Left lung (tissue), 10 donors: ENCODE data around the gene KSR1. TPM values are rescaled to one million over a fixed set of nuclear protein-coding genes. Genes with fewer than 3 reads are reported as not detected.
"Not testable (repeated sequence)": the region's sequence is repeated elsewhere in the genome, so short reads cannot be mapped to it uniquely, and the experiment has no call there.

ENCODE experiments used
- ATAC-seq: fragments of 200-7000 bp; cut with Tn5 transposase; one replicate; pipeline ENCODE4 v1.9.1; 2020; ENCODE audit warnings: moderate library complexity
- DNase-seq, 4 donors: peaks; one replicate each; pipeline ENCODE4 v3.0.0-alpha.2; 2013 to 2020
- H3K27ac ChIP-seq, 2 donors: fragments of 200-600 bp; sonication (generic) in 1 of 2; one replicate each; pipeline versions ENCODE4 v1.5.0 to v1.8.0; 2020 to 2021
- H3K27me3 ChIP-seq, 2 donors: fragments of 200-600 bp; sonication (generic) in 1 of 2; one replicate each; pipeline versions ENCODE4 v1.5.0 to v1.8.0; 2020 to 2021
- H3K36me3 ChIP-seq, 2 donors: fragments of 200-600 bp; sonication (generic) in 1 of 2; one replicate each; pipeline versions ENCODE4 v1.5.0 to v1.8.0; 2020 to 2021
- H3K4me1 ChIP-seq, 2 donors: fragments of 200-600 bp; one replicate each; pipeline ENCODE4 v1.8.0; 2021
- H3K4me3 ChIP-seq, 2 donors: fragments of 200-600 bp; sonication (generic) in 1 of 2; one replicate each; pipeline versions ENCODE4 v1.5.0 to v1.8.0; 2020 to 2021; ENCODE audit warnings: mild to moderate bottlenecking in 1 of 2
- H3K9me3 ChIP-seq, 2 donors: fragments of 200-600 bp; sonication (generic) in 1 of 2; one replicate each; pipeline versions ENCODE4 v1.5.0 to v1.8.0; 2020 to 2021
- intact Hi-C, 2 donors: fragments of 100-400 bp; cut with DNase I; formaldehyde crosslinking; loops; one replicate each; pipeline versions ENCODE4 v1.11.2 to v1.14.2; 2022
- polyA plus RNA-seq, 6 donors: library from polyadenylated mRNA; unstranded; fragments of 120-200 nt; gene quantifications; one replicate each; pipeline ENCODE4 v1.2.1, GENCODE V29; 2013; ENCODE audit not compliant: insufficient read length in 6 of 6
- total RNA-seq, 2 donors: library from RNA; stranded (reverse); fragmentation: NEBNext Ultra II Directional; extraction: Animal tissue kit (Norgen Biotek cat#: 25700); gene quantifications; one replicate each; pipeline ENCODE4 v1.2.1, GENCODE V29; 2021
- TF ChIP-seq, protein P1 (sequence below), 2 donors: fragments of 200-600 bp; sonication (generic) in 1 of 2; IDR thresholded peaks; one replicate each; pipeline versions ENCODE4 v1.5.0 to v1.8.0; 2021; ENCODE audit warnings: antibody characterized with exemption in 2 of 2
- donor health status: DM: no; HTN: yes; CAD: no.
- donor health status: DM: no; HTN: no; CAD: no.

The KSR1 gene
- total and polyA plus RNA-seq, 8 donors: 35.0 to 70.0 (median 62.5) TPM

DNA sequence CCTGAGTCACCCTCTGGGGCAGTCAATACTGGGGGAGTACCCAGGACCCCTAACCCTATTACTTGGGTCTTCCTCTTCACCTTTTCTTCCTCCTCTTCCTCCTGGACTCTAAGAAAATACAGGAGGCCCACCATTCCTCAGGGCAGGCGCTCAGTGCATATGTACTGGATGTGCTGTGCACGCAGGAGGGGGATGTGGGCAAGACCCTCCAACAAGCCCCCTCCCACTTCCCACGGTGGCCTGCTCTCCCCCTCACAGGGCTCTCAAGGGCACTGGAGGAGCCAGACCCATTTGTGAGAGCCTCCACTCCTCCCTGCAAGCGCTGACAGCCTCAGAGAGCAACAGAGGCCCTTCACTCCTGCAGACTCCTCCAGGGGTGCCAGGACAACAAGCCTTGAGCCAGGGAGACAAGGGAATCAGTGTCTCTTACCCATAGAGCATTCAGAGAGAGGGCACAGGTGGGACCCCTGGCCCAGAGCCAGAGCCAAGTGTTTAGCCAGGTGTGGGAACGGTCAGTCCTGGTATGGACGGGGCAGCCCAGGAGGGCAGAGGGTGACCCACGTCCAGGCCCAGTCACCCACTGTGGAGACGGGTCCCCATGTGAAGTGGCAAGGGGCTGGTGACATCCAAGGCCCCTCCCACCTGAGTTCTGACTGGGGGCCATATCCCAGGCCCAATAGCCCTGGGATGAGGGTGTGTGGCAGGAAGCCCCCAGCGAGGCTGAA is 27.3 kb upstream of the KSR1 start:
- no peak overlapping the region for H3K4me3 ChIP-seq
- no peaks in the 10 kb centered on the region for H3K4me1 ChIP-seq
- no peak for DNase-seq
- ATAC-seq: no peak
- H3K27me3 ChIP-seq: no peaks in the 10 kb centered on the region
- H3K9me3 ChIP-seq: no peaks in the 10 kb centered on the region
- H3K36me3 ChIP-seq: no peaks in the 10 kb centered on the region
- no peak overlapping the region for H3K27ac ChIP-seq
- TF ChIP-seq, protein P1, sequence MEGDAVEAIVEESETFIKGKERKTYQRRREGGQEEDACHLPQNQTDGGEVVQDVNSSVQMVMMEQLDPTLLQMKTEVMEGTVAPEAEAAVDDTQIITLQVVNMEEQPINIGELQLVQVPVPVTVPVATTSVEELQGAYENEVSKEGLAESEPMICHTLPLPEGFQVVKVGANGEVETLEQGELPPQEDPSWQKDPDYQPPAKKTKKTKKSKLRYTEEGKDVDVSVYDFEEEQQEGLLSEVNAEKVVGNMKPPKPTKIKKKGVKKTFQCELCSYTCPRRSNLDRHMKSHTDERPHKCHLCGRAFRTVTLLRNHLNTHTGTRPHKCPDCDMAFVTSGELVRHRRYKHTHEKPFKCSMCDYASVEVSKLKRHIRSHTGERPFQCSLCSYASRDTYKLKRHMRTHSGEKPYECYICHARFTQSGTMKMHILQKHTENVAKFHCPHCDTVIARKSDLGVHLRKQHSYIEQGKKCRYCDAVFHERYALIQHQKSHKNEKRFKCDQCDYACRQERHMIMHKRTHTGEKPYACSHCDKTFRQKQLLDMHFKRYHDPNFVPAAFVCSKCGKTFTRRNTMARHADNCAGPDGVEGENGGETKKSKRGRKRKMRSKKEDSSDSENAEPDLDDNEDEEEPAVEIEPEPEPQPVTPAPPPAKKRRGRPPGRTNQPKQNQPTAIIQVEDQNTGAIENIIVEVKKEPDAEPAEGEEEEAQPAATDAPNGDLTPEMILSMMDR (IDR thresholded peaks at IDR 0.05): no peak
- intact Hi-C loops: no loop called here

DNA sequence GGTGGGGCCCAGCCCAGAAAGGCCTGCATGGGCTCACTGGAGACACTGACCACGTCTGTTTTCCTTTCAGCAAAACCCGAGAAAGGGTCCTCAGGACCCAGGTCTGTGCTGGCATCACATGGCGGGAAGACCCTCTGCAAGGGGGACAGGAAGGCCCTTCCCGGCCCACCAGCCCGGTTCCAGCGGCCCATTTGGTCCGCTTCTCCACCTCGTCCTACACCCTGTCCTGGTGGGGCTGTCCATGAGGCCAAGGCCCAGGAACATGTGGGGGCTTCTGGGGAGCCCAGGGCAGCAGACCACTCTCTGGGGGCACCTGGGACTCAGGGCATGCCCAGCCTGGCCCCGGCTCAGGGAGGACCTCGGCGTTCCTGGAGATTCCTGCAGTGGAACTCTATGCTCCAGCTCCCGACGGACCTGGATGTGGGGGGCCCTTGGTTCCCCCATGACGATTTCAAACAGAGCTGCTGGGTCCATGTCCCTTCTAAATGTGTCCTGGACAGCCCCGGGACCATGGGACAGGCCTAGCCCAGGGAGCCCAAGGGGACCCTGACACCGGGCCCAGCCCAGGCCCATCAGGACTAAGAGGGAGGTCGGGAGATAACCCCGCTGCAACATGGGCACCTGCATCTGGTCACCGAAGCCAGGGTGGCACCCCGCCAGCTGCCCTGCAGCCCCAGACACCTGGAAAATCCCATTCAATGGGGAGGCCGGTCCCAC is 26.4 kb upstream of the KSR1 start:
- intact Hi-C loops: no loop called here
- DNase-seq (no peak), ATAC-seq (no peak)
- H3K9me3 ChIP-seq: no peaks in the 10 kb centered on the region
- no peaks in the 10 kb centered on the region for H3K27me3 ChIP-seq
- no peaks in the 10 kb centered on the region for H3K4me1 ChIP-seq
- H3K4me3 ChIP-seq: no peak overlapping the region
- TF ChIP-seq, protein P1 (IDR thresholded peaks at IDR 0.05): no peak
- H3K36me3 ChIP-seq: no peaks in the 10 kb centered on the region
- no peak overlapping the region for H3K27ac ChIP-seq

DNA sequence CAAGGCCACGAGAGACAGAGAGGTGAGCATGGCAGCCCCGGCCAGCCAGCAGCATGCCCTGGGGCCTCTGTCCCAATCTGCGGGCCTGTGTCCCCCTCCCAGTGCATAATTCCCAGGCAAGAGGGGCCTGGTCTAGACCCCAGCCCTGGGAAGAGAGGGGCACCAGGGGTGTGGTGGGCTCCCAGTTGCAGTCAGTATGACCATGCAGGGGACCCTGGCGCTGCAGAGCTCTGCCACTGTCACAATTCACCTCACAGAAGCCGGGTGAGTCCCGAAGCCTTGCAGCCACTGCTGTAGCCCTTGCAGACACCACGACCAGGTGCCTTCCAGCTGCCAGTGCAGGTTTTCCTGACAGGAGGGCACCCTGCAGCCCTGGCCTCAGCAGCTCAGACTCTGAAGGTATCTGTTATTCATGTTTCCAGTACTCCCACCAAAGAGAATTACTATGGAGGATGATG is 25.8 kb upstream of the KSR1 start:
- DNase-seq (no peak), ATAC-seq (no peak)
- no peaks in the 10 kb centered on the region for H3K9me3 ChIP-seq
- intact Hi-C loops: no loop called here
- H3K4me3 ChIP-seq: no peak overlapping the region
- H3K27me3 ChIP-seq: no peaks in the 10 kb centered on the region
- no peak overlapping the region for H3K27ac ChIP-seq
- H3K36me3 ChIP-seq: no peaks in the 10 kb centered on the region
- TF ChIP-seq, protein P1 (IDR thresholded peaks at IDR 0.05): no peak
- H3K4me1 ChIP-seq: no peaks in the 10 kb centered on the region

DNA sequence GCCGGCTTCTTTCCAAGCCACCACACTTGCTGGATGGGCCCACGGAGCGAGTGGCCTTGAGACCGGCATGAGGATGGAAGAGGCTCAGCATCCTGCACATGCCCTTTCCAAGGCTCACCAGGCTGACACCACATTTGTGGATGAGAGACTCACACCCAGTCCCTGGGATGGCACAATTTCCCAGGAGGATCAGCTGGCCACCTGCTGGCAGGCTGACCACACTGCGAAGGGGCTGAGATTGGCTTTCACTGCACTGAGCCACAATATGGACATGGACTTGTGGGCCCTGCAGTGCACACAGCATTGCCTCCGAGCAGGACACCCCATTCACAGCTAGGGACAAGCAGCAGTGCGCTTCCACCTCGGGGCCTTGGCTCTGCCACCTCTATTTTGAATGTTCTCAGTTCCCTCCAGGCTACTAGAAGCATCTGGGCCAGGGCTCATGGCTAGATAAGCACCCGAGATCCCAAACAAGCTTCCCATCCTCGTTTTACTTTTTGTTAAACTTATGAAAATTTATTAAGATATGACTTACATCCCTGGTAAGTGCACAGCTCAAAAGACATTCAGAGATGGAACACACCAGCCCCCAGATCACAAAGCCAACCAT is 25.3 kb upstream of the KSR1 start:
- DNase-seq: peak in 1 of 4 donors; percentile 51
- Histone ChIP-seq H3K4me3 (no peak overlapping the region), H3K4me1 (no peaks in the 10 kb centered on the region), H3K27ac (no peak overlapping the region), H3K9me3 (no peaks in the 10 kb centered on the region), H3K36me3 (no peaks in the 10 kb centered on the region), H3K27me3 (no peaks in the 10 kb centered on the region)
- TF ChIP-seq, protein P1 (IDR thresholded peaks at IDR 0.05): peak; percentile 38 to 56
- intact Hi-C loops: no loop called here
- peak; percentile 78 for ATAC-seq

DNA sequence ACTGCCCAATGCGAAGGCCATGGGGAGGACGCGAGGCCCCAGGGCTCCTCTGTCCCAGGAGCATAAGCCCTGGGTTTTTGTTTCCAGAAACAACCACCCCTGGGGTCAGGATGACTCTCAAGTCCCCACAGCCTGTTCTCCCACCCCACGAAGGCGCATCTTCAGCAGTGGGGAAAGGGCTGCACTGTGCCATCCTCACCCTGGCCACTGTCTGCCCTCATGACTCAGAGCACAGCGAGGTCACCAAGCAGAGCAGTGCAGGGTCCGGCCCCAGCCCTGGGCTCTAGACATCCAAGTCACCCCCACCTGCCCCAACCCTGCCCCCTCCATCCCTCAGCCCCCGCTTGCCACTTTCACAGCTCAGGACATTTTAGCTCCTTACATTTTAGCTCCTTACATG is 22.7 kb upstream of the KSR1 start:
- Histone ChIP-seq H3K4me1 (no peaks in the 10 kb centered on the region), H3K27ac (no peak overlapping the region), H3K36me3 (no peaks in the 10 kb centered on the region), H3K27me3 (no peaks in the 10 kb centered on the region), H3K9me3 (no peaks in the 10 kb centered on the region), H3K4me3 (no peak overlapping the region)
- intact Hi-C loops: no loop called here
- TF ChIP-seq, protein P1 (IDR thresholded peaks at IDR 0.05): no peak
- no peak for ATAC-seq
- no peak for DNase-seq

DNA sequence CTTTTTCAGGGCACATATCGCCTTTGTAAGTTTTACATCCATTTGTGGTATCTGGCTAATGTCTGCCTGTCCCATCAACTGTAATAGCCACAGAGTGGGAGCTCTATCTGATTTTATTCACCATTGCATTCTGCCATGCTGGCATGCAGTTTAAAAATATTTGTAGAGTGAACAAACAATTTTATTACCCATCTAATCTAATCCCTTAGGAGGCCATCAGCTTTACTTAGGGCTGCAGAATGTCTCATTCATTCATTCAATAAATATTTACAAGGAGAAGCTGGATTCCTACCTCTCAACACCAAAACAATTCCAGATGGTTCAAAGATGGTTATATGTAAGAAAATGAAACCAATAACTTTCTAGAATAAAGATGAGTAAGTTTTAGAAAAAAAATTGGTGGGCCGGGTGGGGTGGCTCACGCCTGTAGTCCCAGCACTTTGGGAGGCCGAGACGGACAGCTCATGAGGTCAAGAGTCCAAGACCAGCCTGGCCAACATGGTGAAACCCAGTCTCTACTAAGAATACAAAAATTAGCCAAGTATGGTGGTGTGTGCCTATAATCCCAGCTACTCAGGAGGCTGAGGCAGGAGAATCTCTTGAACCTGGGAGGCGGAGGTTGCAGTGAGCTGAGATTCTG is 20.7 kb upstream of the KSR1 start:
- H3K4me3 ChIP-seq, DNase-seq, ATAC-seq, H3K27ac ChIP-seq, H3K27me3 ChIP-seq, H3K36me3 ChIP-seq, H3K4me1 ChIP-seq, intact Hi-C loops, H3K9me3 ChIP-seq: not testable (repeated sequence)
